ENCODE data around the gene NHSL2. TPM values are rescaled to one million over a fixed set of nuclear protein-coding genes. Genes with fewer than 3 reads are reported as not detected.

Gene NHSL2
- total RNA-seq, 1 experiment from 2014 or later, result not detected

DNA sequence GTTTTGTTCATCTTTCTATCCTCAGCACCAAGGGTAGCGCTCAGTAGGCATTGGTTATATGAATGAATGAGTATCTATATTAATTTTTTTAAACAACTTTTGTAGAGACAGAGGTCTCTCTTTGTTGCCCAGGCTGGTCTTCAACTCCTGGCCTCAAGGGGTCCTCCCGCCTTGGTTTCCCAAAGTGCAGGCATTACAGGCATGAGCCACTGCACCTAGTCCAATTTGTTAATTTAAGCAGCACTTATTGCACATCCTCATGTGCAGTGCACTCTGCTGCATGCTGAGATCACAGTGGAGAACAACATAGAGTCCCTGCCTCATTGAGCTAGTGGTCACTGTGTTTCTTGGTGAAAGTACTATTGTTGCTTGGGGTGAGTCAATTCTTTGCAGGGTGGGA lies 94.4 kb downstream of the NHSL2 start:
- Histone ChIP-seq H3K27ac (no peak overlapping the region), H3K9me2 (ENCODE audit: insufficient read depth) (no peaks in the 10 kb centered on the region), H3K4me1 (replicated peaks; ENCODE audit: insufficient read depth) (no peaks in the 10 kb centered on the region), H3K79me2 (ENCODE audit: low read depth) (no peaks in the 10 kb centered on the region), H3K9me3 (ENCODE audit: insufficient read depth, low read depth) (no peaks in the 10 kb centered on the region), H3K4me2 (no peak overlapping the region), H3F3A (ENCODE audit: insufficient read depth, low read depth) (no peaks in the 10 kb centered on the region), H3K36me3 (ENCODE audit: low read depth) (no peaks in the 10 kb centered on the region), H3K4me3 (no peak overlapping the region), H3K27me3 (ENCODE audit: insufficient read depth, low read depth) (peaks cover 38% of the 10 kb centered on the region), H4K20me1 (ENCODE audit: insufficient read depth) (no peaks in the 10 kb centered on the region), H2AFZ (no peak overlapping the region)
- ChIA-PET POLR2A (ENCODE audit: unreplicated experiment) (no interaction called here), CTCF (no interaction called here)
- DNase-seq, result no peak
- BruUV-seq (replicated peaks), result no TSS peak
- TF ChIP-seq EZH2 (IDR thresholded peaks at IDR 0.05; ENCODE audit: low read depth), result no peak
- TF ChIP-seq, protein P1, sequence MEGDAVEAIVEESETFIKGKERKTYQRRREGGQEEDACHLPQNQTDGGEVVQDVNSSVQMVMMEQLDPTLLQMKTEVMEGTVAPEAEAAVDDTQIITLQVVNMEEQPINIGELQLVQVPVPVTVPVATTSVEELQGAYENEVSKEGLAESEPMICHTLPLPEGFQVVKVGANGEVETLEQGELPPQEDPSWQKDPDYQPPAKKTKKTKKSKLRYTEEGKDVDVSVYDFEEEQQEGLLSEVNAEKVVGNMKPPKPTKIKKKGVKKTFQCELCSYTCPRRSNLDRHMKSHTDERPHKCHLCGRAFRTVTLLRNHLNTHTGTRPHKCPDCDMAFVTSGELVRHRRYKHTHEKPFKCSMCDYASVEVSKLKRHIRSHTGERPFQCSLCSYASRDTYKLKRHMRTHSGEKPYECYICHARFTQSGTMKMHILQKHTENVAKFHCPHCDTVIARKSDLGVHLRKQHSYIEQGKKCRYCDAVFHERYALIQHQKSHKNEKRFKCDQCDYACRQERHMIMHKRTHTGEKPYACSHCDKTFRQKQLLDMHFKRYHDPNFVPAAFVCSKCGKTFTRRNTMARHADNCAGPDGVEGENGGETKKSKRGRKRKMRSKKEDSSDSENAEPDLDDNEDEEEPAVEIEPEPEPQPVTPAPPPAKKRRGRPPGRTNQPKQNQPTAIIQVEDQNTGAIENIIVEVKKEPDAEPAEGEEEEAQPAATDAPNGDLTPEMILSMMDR (conservative IDR thresholded peaks at IDR 0.05), result no peak
- intact Hi-C loops (cut with micrococcal nuclease; ENCODE audit: unreplicated experiment), result no loop called here

DNA sequence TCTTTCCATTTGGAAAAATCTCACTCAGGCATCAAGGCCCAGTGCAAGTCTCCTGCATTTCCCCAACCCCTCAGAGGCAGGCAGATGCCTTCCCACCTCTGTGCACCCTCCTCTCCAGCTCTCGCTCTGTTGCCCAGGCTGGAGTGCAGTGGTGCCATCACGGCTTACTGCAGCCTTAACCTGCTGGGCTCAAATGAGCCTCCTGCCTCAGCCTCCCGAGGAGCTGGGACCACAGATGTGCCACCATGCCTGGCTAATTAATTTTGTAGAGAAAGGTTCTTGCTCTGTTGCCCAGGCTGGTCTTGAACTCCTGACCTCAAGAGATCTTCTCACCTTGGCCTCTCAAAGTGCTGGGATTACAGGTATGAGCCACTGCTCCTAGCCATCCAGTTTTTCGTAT lies 95.8 kb downstream of the NHSL2 start:
- intact Hi-C loops (cut with micrococcal nuclease; ENCODE audit: unreplicated experiment), result no loop called here
- Histone ChIP-seq H3K4me3 (no peak overlapping the region), H3K79me2 (ENCODE audit: low read depth) (no peaks in the 10 kb centered on the region), H3K9me3 (ENCODE audit: insufficient read depth, low read depth) (no peaks in the 10 kb centered on the region), H2AFZ (no peak overlapping the region), H3K27me3 (ENCODE audit: insufficient read depth, low read depth) (peaks cover 35% of the 10 kb centered on the region), H3K9me2 (ENCODE audit: insufficient read depth) (no peaks in the 10 kb centered on the region), H3K36me3 (ENCODE audit: low read depth) (no peaks in the 10 kb centered on the region), H3F3A (ENCODE audit: insufficient read depth, low read depth) (no peaks in the 10 kb centered on the region), H4K20me1 (ENCODE audit: insufficient read depth) (no peaks in the 10 kb centered on the region), H3K27ac (no peak overlapping the region), H3K4me2 (no peak overlapping the region), H3K4me1 (replicated peaks; ENCODE audit: insufficient read depth) (no peaks in the 10 kb centered on the region)
- no peak for DNase-seq
- ChIA-PET POLR2A (ENCODE audit: unreplicated experiment) (no interaction called here), CTCF (no interaction called here)
- TF ChIP-seq EZH2 (IDR thresholded peaks at IDR 0.05; ENCODE audit: low read depth), result no peak
- TF ChIP-seq, protein P1 (conservative IDR thresholded peaks at IDR 0.05), result no peak
- BruUV-seq (replicated peaks), result no TSS peak

- H3K4me2 ChIP-seq, result no peak overlapping the region
- no TSS peak for BruUV-seq (replicated peaks)
- TF ChIP-seq, protein P1 (conservative IDR thresholded peaks at IDR 0.05), result no peak
- no peak for TF ChIP-seq EZH2 (IDR thresholded peaks at IDR 0.05; ENCODE audit: low read depth)
- POLR2A ChIA-PET (ENCODE audit: unreplicated experiment), result no interaction called here
- H3K79me2 ChIP-seq (ENCODE audit: low read depth), result no peaks in the 10 kb centered on the region
- H2AFZ ChIP-seq, result no peak overlapping the region
- H3K27me3 ChIP-seq (ENCODE audit: insufficient read depth, low read depth), result peaks cover 41% of the 10 kb centered on the region
- no peak for DNase-seq
- H3K4me1 ChIP-seq (replicated peaks; ENCODE audit: insufficient read depth), result no peaks in the 10 kb centered on the region
- intact Hi-C loops (cut with micrococcal nuclease; ENCODE audit: unreplicated experiment), result no loop called here
- H4K20me1 ChIP-seq (ENCODE audit: insufficient read depth), result no peaks in the 10 kb centered on the region
- H3K9me2 ChIP-seq (ENCODE audit: insufficient read depth), result no peaks in the 10 kb centered on the region
- no peak overlapping the region for H3K27ac ChIP-seq
- H3K4me3 ChIP-seq, result no peak overlapping the region
- H3K9me3 ChIP-seq (ENCODE audit: insufficient read depth, low read depth), result no peaks in the 10 kb centered on the region
- CTCF ChIA-PET, result no interaction called here
- no peaks in the 10 kb centered on the region for H3K36me3 ChIP-seq (ENCODE audit: low read depth)
- no peaks in the 10 kb centered on the region for H3F3A ChIP-seq (ENCODE audit: insufficient read depth, low read depth)
These were observed 99.1 kb downstream of the NHSL2 start for GRCh38 chrX:72009731-72010130.

Measured in PC-9 (cell line).